Loucy (cell line): ENCODE data around the gene PLCXD1.
"Not testable (repeated sequence)": the region's sequence is repeated elsewhere in the genome, so short reads cannot be mapped to it uniquely, and the experiment has no call there.

Source experiments
- H2AFZ ChIP-seq: fragments of 200-600 bp; sonication (generic); 2 replicates; pipeline ENCODE4 v1.6.0; 2016; ENCODE audit warnings: antibody characterized with exemption, mild to moderate bottlenecking, low read length, moderate library complexity
- H3F3A ChIP-seq: fragments of 200-600 bp; 2 replicates; pipeline ENCODE4 v1.6.0; 2016; ENCODE audit warnings: antibody characterized with exemption, low read depth, mild to moderate bottlenecking
- H3K27me3 ChIP-seq: fragments of 200-600 bp; sonication (generic); 2 replicates; pipeline ENCODE4 v1.6.1; 2014; ENCODE audit warnings: low read length, mild to moderate bottlenecking; ENCODE audit not compliant: insufficient read depth, poor library complexity, severe bottlenecking
- H3K36me3 ChIP-seq: fragments of 200-600 bp; sonication (generic); 2 replicates; pipeline ENCODE4 v1.6.1; 2016; ENCODE audit warnings: low read length; ENCODE audit not compliant: insufficient read depth
- H3K4me1 ChIP-seq: fragments of 200-600 bp; sonication (generic); 2 replicates; pipeline ENCODE4 v1.5.1; 2014; ENCODE audit warnings: low read length, mild to moderate bottlenecking; ENCODE audit not compliant: insufficient read depth, poor library complexity, severe bottlenecking
- H3K4me2 ChIP-seq: fragments of 200-600 bp; sonication (generic); 2 replicates; pipeline ENCODE4 v1.6.0; 2014; ENCODE audit warnings: antibody characterized with exemption, low read length, low read depth, mild to moderate bottlenecking; ENCODE audit not compliant: poor library complexity, severe bottlenecking
- H3K4me3 ChIP-seq: fragments of 200-600 bp; sonication (generic); 2 replicates; pipeline ENCODE4 v1.5.1; 2014; ENCODE audit warnings: low read length, mild to moderate bottlenecking, mixed read lengths; ENCODE audit not compliant: poor library complexity, severe bottlenecking
- H3K79me2 ChIP-seq: fragments of 200-600 bp; sonication (generic); 2 replicates; pipeline ENCODE4 v1.6.1; 2014; ENCODE audit warnings: low read length; ENCODE audit not compliant: insufficient read depth
- H3K9ac ChIP-seq: fragments of 200-600 bp; sonication (generic); 2 replicates; pipeline ENCODE4 v1.6.0; 2014; ENCODE audit warnings: mild to moderate bottlenecking, low read depth, low read length, moderate library complexity; ENCODE audit not compliant: poor library complexity, severe bottlenecking
- H3K9me2 ChIP-seq: fragments of 200-600 bp; sonication (generic); replicated peaks from 2 replicates; pipeline ENCODE4 v1.6.1; 2016; ENCODE audit warnings: low read depth, low read length, mixed read lengths
- H3K9me3 ChIP-seq: fragments of 200-600 bp; sonication (generic); 2 replicates; pipeline ENCODE4 v1.6.1; 2014; ENCODE audit warnings: mild to moderate bottlenecking, antibody characterized with exemption, low read length, low read depth; ENCODE audit not compliant: insufficient read depth
- H4K20me1 ChIP-seq: fragments of 200-600 bp; sonication (generic); 2 replicates; pipeline ENCODE4 v1.6.0; 2014; ENCODE audit warnings: antibody characterized with exemption, low read length, mild to moderate bottlenecking; ENCODE audit not compliant: insufficient read depth, poor library complexity, severe bottlenecking
- EZH2phosphoT487 ChIP-seq: fragments of 200-600 bp; IDR thresholded peaks from 2 replicates; pipeline ENCODE4 v1.6.1; 2018; ENCODE audit warnings: antibody characterized with exemption, mild to moderate bottlenecking, moderate library complexity, borderline replicate concordance
- TF ChIP-seq, protein P1 (sequence below): fragments of 200-600 bp; sonication (generic); conservative IDR thresholded peaks from 2 replicates; pipeline ENCODE4 v1.5.1; 2014; ENCODE audit warnings: mild to moderate bottlenecking, antibody characterized with exemption, low read length

Gene PLCXD1

DNA sequence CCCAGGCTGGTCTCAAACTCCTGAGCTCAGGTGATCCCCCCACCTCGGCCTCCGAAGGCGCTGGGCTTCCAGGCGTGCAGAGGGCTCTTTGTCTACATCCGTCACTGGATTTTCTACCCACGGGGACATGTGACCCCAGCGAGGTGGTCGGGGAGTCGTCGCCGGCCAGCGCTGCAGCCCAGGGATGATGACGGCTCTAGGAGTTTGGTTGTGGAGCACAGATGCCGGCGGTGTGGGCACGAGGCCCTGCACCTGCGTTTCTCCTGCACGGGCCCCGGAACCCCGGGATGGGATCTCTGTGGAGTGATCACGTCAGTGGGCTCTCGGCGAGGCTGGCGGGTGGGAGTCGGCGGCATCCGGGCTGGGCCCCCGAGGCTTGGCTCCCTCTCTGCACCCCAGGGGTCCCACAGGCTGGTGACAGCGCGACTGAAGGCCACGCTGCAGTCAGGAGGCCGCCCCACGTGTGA, 46.5 kb downstream of the PLCXD1 start:
- Histone ChIP-seq H3K4me2 (no peak overlapping the region), H3K4me3 (no peak overlapping the region), H3K36me3 (no peaks in the 10 kb centered on the region), H3K79me2 (no peaks in the 10 kb centered on the region), H2AFZ (no peak overlapping the region), H3F3A (no peaks in the 10 kb centered on the region), H3K9me2 (no peaks in the 10 kb centered on the region), H4K20me1 (no peaks in the 10 kb centered on the region), H3K9ac (no peak overlapping the region), H3K4me1 (no peaks in the 10 kb centered on the region), H3K9me3 (no peaks in the 10 kb centered on the region), H3K27me3 (no peaks in the 10 kb centered on the region)
- TF ChIP-seq EZH2phosphoT487: no peak
- TF ChIP-seq, protein P1, sequence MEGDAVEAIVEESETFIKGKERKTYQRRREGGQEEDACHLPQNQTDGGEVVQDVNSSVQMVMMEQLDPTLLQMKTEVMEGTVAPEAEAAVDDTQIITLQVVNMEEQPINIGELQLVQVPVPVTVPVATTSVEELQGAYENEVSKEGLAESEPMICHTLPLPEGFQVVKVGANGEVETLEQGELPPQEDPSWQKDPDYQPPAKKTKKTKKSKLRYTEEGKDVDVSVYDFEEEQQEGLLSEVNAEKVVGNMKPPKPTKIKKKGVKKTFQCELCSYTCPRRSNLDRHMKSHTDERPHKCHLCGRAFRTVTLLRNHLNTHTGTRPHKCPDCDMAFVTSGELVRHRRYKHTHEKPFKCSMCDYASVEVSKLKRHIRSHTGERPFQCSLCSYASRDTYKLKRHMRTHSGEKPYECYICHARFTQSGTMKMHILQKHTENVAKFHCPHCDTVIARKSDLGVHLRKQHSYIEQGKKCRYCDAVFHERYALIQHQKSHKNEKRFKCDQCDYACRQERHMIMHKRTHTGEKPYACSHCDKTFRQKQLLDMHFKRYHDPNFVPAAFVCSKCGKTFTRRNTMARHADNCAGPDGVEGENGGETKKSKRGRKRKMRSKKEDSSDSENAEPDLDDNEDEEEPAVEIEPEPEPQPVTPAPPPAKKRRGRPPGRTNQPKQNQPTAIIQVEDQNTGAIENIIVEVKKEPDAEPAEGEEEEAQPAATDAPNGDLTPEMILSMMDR: no peak

DNA sequence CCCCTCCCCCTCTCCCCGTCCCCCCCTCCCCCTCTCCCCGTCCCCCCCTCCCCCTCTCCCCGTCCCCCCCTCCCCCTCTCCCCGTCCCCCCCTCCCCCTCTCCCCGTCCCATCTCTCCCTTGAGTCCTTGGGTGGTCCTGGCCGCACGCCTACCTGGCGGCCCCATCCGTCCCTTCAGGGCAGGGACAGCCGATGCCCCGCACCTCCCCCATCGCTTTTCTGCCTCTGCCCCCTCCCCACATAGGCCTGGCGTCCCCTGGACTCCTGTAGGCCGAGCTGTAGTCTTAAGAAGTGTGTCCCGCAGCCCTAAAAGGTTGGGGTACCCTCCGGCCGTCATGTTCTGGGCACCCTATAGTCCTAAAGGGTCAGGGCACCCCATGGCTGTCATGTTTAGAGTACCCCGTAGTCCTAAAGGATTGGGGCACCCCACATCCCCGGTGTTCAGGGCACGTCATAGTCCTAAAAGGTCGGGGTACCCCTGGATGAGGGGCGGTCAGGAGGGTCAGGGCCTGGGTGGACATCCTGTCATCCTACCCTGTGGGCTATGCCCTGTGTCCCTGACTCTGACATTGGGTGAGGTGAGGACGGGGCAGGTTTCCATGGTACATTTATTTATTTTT, 48.2 kb downstream of the PLCXD1 start:
- H3K9me3 ChIP-seq: no peaks in the 10 kb centered on the region
- no peaks in the 10 kb centered on the region for H3K79me2 ChIP-seq
- H3K4me2 ChIP-seq: no peak overlapping the region

DNA sequence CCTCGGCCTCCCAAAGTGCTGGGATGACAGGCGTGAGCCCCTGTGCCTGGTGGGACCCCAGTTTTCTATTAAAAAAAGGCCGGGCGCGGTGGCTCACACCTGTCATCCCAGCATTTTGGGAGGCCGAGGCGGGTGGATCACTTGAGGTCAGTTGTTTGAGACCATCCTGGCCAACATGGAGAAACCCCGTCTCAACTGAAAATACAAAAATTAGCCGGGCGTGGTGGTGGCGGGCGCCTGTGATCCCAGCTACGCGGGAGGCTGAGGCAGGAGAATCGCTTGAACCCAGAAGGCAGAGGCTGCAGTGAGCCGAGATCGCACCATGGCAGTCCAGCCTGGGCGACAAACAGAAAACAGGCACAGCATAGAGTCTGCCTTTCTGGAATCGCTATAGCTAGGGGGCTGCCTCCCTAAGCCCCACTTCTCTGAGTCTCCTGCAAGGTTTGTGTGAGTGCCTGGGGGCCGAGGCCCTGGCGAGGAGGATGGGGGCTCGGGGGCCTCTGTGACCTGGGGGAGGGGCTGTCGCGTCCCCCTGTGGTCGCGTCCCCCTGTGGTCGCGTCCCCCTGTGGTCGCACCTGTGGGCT, 49.1 kb downstream of the PLCXD1 start:
- not testable (repeated sequence) for H3K4me2 ChIP-seq, H3K4me1 ChIP-seq

More for the DNA sequence above, 48.2 kb downstream of the PLCXD1 start:
- Histone ChIP-seq H3K4me1 (no peaks in the 10 kb centered on the region), H3K9me2 (no peaks in the 10 kb centered on the region), H3K9ac (no peak overlapping the region), H3F3A (no peaks in the 10 kb centered on the region), H2AFZ (no peak overlapping the region), H4K20me1 (no peaks in the 10 kb centered on the region), H3K4me3 (no peak overlapping the region), H3K36me3 (no peaks in the 10 kb centered on the region; the same call in 1 of the 2 replicates), H3K27me3 (no peaks in the 10 kb centered on the region)
- TF ChIP-seq, protein P1: no peak
- no peak for TF ChIP-seq EZH2phosphoT487

DNA sequence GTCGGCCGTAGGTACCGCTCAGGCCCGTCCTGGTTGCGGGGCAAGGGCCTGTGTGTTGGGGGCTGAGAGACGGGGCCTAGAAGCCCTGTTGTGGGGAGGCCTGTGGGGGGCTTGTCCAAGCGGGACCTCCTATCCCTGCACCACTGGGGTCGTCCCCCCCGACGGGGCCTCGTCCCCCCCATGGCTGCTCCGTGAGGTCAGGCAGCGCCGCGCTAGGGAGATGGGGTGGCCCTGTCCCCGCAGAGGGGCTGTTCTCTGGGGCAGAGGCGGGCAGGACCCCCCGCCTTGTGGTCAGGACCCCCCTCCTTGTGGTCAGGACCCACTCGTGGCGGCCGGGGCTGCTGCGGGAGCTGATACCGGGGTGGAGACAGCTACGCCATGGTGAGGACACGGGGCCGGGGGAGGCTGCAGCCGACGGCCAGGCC, 49.6 kb downstream of the PLCXD1 start:
- no peaks in the 10 kb centered on the region; the same call in 1 of the 2 replicates for H3K36me3 ChIP-seq
- H3F3A ChIP-seq: no peaks in the 10 kb centered on the region

More for the DNA sequence above, 49.1 kb downstream of the PLCXD1 start:
- H3F3A ChIP-seq, H4K20me1 ChIP-seq, H3K36me3 ChIP-seq, H3K4me3 ChIP-seq, H3K9me2 ChIP-seq, H3K27me3 ChIP-seq, H3K79me2 ChIP-seq, H3K9me3 ChIP-seq, H2AFZ ChIP-seq, H3K9ac ChIP-seq: not testable (repeated sequence)

More for the DNA sequence above, 49.6 kb downstream of the PLCXD1 start:
- H3K4me1 ChIP-seq: no peaks in the 10 kb centered on the region
- no peaks in the 10 kb centered on the region for H3K9me3 ChIP-seq
- no peak overlapping the region for H3K9ac ChIP-seq
- no peaks in the 10 kb centered on the region for H3K27me3 ChIP-seq
- H3K4me2 ChIP-seq: no peak overlapping the region
- TF ChIP-seq, protein P1: no peak
- no peak for TF ChIP-seq EZH2phosphoT487
- no peaks in the 10 kb centered on the region for H4K20me1 ChIP-seq
- no peaks in the 10 kb centered on the region for H3K9me2 ChIP-seq
- H2AFZ ChIP-seq: no peak overlapping the region
- H3K79me2 ChIP-seq: no peaks in the 10 kb centered on the region
- H3K4me3 ChIP-seq: no peak overlapping the region
